ENCODE measurements around the gene STARD7. TPM values are rescaled to one million over a fixed set of nuclear protein-coding genes. Genes with fewer than 3 reads are reported as not detected.
A peak's percentile ranks its signal among the peaks of the same experiment; 100 is the strongest.
"Not testable (repeated sequence)": the region's sequence is repeated elsewhere in the genome, so short reads cannot be mapped to it uniquely, and the experiment has no call there.

Gene STARD7
- total RNA-seq, 1 experiment from 2014 or later = 100 TPM

GRCh38 chr2:96240341-96241038 lies 31.9 kb upstream of the STARD7 start:
- Histone ChIP-seq H3K36me3 (no peaks in the 10 kb centered on the region), H3K27me3 (no peaks in the 10 kb centered on the region)
- no peak for DNase-seq

DNA sequence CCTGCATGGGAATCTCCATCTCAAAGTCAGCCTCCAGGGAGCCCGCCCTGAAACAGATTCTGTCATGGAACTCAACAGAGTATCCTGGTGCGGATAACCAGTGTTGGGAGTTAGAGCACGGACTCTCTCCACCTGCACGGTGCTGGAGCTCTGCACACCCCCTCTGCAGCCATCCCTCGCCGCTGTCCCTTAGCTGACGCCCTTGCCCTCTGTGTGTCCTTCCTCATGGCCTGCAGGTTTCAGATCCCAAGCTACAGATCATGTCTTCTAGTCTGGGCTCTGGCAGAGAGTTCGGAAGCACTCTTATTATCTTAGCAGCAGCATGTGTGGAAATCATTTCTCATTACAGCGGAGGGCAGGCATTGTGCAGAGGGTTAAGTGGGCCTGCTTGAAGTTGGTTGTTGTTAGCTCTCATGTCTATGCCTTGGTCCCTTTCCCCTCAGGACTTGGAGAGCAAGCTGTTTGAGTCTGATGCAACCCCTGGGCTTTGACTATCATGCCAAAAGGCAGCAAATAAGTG lies 31.2 kb upstream of the STARD7 start:
- no peak for DNase-seq
- H3K27me3 ChIP-seq = no peaks in the 10 kb centered on the region
- no peaks in the 10 kb centered on the region for H3K36me3 ChIP-seq
- H3K9me3 ChIP-seq = no peaks in the 10 kb centered on the region
- no peak overlapping the region for H3K4me3 ChIP-seq

More at GRCh38 chr2:96240341-96241038, 31.9 kb upstream of the STARD7 start:
- Histone ChIP-seq H3K4me3 (no peak overlapping the region), H3K9me3 (no peaks in the 10 kb centered on the region)

DNA sequence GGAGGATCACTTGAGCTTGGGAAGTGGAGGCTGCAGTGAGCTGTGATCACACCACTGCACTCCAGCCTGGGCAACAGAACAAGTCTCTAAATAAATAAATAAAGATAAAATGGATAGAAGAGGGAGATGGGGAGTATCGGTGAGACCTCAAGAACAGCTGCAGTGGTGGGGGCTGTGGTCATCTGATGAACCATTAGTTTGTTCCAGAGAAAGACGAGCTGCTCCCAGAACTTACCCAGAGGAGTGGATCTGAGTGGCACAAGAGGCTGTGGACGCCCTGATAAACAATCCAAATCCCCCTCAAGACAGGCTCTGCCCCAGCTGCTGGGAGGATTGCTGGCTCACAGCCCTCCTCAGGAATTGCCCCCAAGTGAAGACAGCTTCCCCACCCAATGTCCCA lies 30.5 kb upstream of the STARD7 start:
- no peaks in the 10 kb centered on the region for H3K27me3 ChIP-seq

DNA sequence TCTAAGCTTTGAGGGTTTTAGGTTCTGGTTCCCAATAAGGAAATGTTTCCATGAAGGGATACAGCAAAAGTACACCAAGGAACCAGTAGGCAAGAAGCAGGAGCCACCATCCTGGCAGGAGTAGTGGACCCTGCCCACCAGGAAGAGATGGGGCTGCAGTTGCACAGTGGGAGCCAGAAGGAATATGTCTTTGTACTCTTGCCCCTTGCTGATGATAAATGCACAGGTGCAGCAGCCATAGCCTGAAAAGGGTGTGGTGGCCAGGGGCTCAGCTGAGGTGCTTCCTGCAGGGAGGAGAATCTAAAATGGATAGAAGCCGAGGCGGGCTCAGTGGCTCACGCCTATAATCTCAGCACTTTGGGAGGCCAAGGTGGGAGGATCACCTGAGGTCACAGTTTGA lies 29.6 kb upstream of the STARD7 start:
- H3K36me3 ChIP-seq = no peaks in the 10 kb centered on the region
- no peak overlapping the region for H3K4me3 ChIP-seq
- DNase-seq = no peak
- H3K9me3 ChIP-seq = no peaks in the 10 kb centered on the region
- no peaks in the 10 kb centered on the region for H3K27me3 ChIP-seq

More for the DNA sequence above, 30.5 kb upstream of the STARD7 start:
- H3K36me3 ChIP-seq = no peaks in the 10 kb centered on the region
- H3K4me3 ChIP-seq = no peak overlapping the region
- no peaks in the 10 kb centered on the region for H3K9me3 ChIP-seq
- DNase-seq = no peak

DNA sequence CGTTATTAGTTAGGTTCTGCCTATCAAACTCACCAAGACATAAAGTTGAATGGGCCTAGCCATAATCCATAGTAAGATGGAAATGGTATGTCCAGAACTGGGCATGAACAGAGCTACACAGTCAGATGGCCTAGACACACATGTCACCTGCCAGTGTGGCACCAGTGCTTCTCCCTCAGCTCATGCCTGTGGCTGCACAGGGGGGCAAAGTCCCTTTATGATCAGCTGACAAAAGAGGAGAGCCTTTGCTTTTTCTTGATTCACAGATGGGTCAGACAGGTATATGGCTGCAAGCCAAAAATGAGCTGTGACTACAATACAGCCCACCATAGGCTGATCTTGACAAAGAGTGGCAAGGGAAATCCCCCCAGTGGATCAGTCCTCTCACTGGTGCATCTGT lies 28.3 kb upstream of the STARD7 start:
- Histone ChIP-seq H3K27me3 (no peaks in the 10 kb centered on the region), H3K4me3 (no peak overlapping the region), H3K9me3 (no peaks in the 10 kb centered on the region), H3K36me3 (no peaks in the 10 kb centered on the region)
- no peak for DNase-seq

- H3K4me3 ChIP-seq = no peak overlapping the region
- H3K9me3 ChIP-seq = no peaks in the 10 kb centered on the region
- no peak for DNase-seq
- H3K36me3 ChIP-seq = no peaks in the 10 kb centered on the region
- H3K27me3 ChIP-seq = no peaks in the 10 kb centered on the region
Observed at GRCh38 chr2:96233880-96234316, 25.3 kb upstream of the STARD7 start.

DNA sequence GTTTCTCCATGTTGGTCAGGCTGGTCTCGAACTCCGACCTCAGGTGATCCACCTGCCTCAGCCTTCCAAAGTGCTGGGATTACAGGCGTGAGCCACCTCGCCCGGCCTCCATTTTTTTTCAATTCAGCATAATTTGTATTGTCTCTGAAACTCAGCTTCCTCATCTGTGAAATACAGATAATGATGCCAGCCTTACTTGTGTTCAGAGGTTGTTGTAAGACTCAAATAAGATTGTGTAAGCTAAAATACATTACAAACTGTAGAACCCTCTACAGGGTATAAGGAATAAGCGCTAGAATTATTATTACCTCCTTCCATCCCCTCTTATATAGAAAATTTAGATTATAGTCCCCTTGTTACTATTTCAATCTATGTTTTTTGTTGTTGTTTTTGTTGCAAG lies 24.8 kb upstream of the STARD7 start:
- H3K36me3 ChIP-seq = no peaks in the 10 kb centered on the region
- H3K4me3 ChIP-seq = no peak overlapping the region
- H3K9me3 ChIP-seq = no peaks in the 10 kb centered on the region
- no peaks in the 10 kb centered on the region for H3K27me3 ChIP-seq
- no peak for DNase-seq

DNA sequence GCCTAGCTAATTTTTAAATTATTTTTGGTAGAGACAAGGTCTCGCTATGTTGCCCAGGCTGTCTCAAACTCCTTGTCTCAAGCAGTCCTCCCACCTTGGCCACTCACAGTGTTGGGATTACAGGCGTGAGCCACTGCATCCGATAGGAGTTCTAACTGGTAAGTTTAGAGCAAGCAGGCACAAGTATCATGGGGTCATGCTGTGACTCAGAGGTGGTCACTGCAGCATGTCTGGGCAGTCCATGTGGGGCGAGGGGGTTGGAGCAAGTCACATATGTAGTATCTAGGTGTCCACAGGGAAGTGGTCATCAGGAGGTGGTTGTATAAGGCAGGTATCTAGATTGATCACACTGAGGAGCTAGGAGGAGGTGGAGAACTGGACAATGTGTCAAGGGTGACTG lies 22.7 kb upstream of the STARD7 start:
- Histone ChIP-seq H3K27me3 (no peaks in the 10 kb centered on the region), H3K4me3 (no peak overlapping the region), H3K9me3 (no peaks in the 10 kb centered on the region), H3K36me3 (no peaks in the 10 kb centered on the region)
- DNase-seq = no peak

DNA sequence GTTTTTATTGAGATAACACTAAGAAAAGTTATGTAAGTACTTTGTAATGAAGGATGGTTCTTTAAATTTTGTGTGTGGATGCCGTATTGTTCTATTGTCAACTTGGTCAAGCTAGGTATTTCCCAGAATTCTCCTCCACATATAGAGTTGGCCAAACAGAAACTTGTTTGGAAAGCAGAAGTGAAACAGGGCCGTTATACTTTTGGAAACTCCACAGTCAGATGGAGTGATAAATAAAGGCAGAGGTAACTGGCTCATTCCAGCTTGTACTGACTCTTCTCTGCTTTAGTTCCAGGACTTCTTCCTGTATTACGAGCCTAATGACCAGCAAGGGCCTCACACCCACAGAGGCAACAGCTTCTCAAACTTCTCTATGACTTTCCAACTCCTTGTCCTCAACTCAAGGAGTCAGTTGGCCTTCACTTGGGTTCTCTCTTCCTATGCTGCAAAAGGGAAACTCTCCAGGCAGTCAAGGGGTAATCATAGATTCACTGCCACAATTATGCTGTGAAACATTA lies 16.4 kb upstream of the STARD7 start:
- Histone ChIP-seq H3K27me3 (no peaks in the 10 kb centered on the region), H3K4me3 (no peak overlapping the region), H3K36me3 (no peaks in the 10 kb centered on the region), H3K9me3 (no peaks in the 10 kb centered on the region)
- DNase-seq = no peak

- H3K4me3 ChIP-seq, H3K36me3 ChIP-seq, DNase-seq, H3K27me3 ChIP-seq, H3K9me3 ChIP-seq: not testable (repeated sequence)
Observed at GRCh38 chr2:96221106-96221505, 12.5 kb upstream of the STARD7 start.

DNA sequence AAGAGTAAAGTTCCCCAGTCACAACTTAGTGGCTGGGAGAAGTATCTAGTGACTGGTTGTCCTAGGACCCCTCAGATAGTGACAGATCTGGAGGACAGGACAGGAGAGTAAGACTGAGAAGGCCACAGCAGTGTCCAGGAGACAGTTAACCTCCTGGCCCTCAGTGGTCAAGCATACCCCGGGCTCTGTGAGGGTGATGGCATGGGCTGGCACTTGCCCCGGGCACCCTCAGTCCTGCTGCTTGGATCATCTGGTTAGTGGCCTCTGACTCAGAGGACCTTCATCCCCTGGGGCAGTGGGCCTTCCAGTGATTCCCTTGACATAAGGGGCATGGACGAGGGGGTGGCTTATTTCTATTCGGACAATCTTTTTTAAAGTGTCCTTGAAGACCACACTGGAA lies 11.3 kb upstream of the STARD7 start:
- not testable (repeated sequence) for H3K27me3 ChIP-seq

GRCh38 chr2:96218508-96219131 lies 10.0 kb upstream of the STARD7 start:
- Histone ChIP-seq H3K9me3 (no peaks in the 10 kb centered on the region), H3K4me3 (no peak overlapping the region), H3K36me3 (no peaks in the 10 kb centered on the region), H3K27me3 (no peaks in the 10 kb centered on the region)
- no peak for DNase-seq

More for the DNA sequence above, 11.3 kb upstream of the STARD7 start:
- not testable (repeated sequence) for DNase-seq, H3K36me3 ChIP-seq, H3K4me3 ChIP-seq, H3K9me3 ChIP-seq

GRCh38 chr2:96214554-96214953 lies 5.9 kb upstream of the STARD7 start:
- Histone ChIP-seq H3K27me3 (no peaks in the 10 kb centered on the region), H3K36me3 (no peaks in the 10 kb centered on the region), H3K4me3 (no peak overlapping the region), H3K9me3 (no peaks in the 10 kb centered on the region)
- DNase-seq = no peak

GRCh38 chr2:96213379-96213778 lies 4.8 kb upstream of the STARD7 start:
- DNase-seq = no peak
- H3K4me3 ChIP-seq = no peak overlapping the region
- no peaks in the 10 kb centered on the region for H3K9me3 ChIP-seq
- no peaks in the 10 kb centered on the region for H3K27me3 ChIP-seq
- peaks cover 2% of the 10 kb centered on the region; the same call in 1 of the 2 replicates for H3K36me3 ChIP-seq

DNA sequence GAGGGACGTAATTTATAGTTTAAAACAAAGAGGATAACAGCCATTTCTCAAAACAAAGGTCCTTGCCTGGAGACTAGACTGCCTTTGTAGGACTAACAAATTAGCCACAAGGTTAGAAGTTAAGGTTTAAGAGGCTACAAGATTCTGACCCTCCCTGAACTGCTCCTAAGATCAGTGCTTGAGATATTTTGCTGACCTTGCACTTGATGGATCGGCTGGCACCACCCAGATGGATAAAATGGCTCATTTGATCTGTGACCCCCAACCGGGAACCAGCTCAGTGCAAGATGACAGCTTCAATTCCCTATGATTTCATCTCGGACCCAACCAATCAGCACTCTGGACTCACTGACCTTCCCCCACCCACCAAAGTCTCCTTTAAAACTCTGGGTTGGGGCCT lies 3.7 kb upstream of the STARD7 start:
- Histone ChIP-seq H3K36me3 (peaks cover 2% of the 10 kb centered on the region; the same call in 1 of the 2 replicates), H3K4me3 (no peak overlapping the region), H3K9me3 (no peaks in the 10 kb centered on the region), H3K27me3 (no peaks in the 10 kb centered on the region)
- DNase-seq = no peak

- no peak for DNase-seq
- H3K27me3 ChIP-seq = no peaks in the 10 kb centered on the region
- H3K4me3 ChIP-seq = peak overlapping the region; percentile 93
- no peaks in the 10 kb centered on the region for H3K9me3 ChIP-seq
- H3K36me3 ChIP-seq = peaks cover 2% of the 10 kb centered on the region; the same call in 1 of the 2 replicates
Observed at GRCh38 chr2:96209729-96210085, 1.1 kb upstream of the STARD7 start.

- DNase-seq = no peak
- no peaks in the 10 kb centered on the region for H3K27me3 ChIP-seq
- no peaks in the 10 kb centered on the region for H3K9me3 ChIP-seq
- H3K36me3 ChIP-seq = peaks cover 2% of the 10 kb centered on the region; the same call in 1 of the 2 replicates
- H3K4me3 ChIP-seq = peak overlapping the region; percentile 93
Observed at GRCh38 chr2:96209011-96209728, 543 bp upstream of the STARD7 start.
